GM21529 (cell line): ENCODE measurements around the gene CCND2.
A peak's percentile ranks its signal among the peaks of the same experiment; 100 is the strongest.
"Not testable (repeated sequence)": the region's sequence is repeated elsewhere in the genome, so short reads cannot be mapped to it uniquely, and the experiment has no call there.

Source experiments
- ATAC-seq: cut with Tn5 transposase; IDR thresholded peaks from one replicate; pipeline ENCODE4 v1.9.1; 2021; ENCODE audit not compliant: unreplicated experiment

The CCND2 gene

DNA sequence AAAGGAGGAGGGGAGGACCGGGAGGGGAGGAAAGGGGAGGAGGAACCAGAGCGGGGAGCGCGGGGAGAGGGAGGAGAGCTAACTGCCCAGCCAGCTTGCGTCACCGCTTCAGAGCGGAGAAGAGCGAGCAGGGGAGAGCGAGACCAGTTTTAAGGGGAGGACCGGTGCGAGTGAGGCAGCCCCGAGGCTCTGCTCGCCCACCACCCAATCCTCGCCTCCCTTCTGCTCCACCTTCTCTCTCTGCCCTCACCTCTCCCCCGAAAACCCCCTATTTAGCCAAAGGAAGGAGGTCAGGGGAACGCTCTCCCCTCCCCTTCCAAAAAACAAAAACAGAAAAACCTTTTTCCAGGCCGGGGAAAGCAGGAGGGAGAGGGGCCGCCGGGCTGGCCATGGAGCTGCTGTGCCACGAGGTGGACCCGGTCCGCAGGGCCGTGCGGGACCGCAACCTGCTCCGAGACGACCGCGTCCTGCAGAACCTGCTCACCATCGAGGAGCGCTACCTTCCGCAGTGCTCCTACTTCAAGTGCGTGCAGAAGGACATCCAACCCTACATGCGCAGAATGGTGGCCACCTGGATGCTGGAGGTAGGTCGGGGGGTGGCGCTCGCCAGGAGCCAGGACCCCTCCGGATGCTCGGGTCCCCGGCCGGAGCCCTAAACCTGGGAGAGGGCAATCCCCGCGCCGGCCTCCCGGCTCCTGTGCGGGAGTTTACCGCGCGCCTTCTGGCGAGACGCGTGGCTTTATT is at the start of gene CCND2:
Gene CCND2 (plus strand): TSS at position 111 of the 744 bp plus-strand sequence. CDS start 279 bp downstream, at position 390.
- ATAC-seq: peak; percentile 30

DNA sequence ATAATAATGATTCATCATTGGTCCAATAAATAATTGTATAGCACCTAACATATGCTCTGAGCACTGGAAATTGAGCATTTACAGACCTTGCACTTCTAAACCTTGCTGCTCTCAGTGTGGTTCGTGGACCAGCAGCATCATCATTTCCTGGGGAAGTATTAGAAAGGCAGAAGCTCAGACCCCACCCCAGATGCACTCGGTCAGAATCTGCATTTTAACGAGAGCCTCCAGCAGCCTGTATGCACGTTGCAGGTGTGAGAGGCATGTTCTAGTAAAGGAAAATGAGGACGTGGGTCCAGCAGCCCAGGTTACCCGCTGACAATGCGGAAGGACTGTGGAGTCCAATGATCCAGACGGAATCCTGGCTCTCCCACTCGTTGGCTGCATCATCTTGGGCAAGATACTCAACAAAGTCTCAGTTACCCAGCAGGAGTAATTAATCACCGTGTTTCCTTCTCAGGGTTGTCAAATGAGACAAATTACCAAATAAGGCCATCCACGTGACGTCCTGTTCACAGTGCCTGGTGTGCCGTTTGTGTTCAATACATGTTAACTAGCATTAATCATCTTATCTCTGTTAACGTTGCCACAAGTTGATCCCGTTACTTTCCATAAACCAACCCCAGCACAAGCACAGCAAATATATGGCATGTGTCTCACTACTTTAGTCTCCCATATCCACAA is 49.2 kb upstream of the CCND2 start:
- no peak for ATAC-seq

DNA sequence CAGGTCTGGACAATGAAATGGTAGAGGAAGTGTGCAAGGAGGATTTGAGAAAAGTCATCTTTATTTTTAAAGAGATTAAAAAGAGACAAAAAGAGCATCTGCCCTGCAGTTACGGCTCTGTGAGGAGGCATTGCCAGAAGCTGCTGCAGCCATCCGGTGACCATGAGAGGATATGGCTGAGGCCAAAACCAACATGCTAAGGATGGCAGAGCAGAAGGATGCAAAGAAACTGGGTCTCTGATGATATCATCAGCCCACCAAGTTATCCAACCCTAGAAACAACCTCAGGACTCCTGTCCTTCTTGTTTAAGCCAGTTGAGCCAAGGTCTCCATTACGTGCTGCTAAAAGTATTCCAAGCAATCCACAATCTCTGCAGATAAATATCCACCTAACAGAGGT is 48.0 kb upstream of the CCND2 start:
- ATAC-seq: no peak

DNA sequence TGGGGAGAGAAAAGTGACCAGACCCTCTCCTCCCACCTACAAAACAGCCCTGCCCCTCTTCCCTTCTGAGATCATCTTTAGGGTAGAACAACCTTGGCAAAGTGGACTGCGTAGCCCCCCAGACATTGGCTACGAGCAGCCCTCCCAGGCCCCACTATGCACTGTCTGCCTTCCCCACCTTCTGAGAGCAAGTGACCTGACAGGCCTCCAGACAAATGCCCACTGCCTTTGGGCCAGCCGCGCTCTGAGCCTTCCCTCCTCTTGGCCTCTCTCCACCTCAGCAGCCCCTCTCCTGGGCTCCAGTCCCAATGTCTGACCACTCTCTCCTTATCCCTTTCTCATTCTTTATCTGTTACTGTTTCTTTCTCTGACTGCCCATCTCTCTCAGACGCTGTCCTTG is 46.5 kb upstream of the CCND2 start:
- ATAC-seq: no peak

DNA sequence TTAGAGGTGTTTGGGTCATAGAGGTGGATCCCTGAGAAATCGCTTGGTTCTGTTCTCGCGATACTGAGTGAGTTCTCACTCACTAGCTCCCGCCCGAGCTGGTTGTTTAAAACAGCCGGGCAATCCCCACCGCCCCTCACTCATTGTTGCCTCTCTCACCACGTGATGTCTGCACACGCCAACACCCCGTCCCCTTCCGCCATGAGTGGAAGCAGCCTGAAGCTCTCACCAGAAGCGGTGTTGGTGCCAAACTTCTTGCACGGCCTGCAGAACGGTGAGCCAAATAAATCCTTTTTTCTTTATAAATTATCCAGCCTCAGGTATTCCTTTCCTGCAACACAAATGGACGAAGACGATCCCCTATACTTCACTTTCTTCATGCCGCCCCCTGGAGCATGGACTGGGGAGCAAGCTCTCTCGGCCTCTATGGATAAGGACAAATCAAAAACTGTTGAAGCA is 45.4 kb upstream of the CCND2 start:
- ATAC-seq: no peak

DNA sequence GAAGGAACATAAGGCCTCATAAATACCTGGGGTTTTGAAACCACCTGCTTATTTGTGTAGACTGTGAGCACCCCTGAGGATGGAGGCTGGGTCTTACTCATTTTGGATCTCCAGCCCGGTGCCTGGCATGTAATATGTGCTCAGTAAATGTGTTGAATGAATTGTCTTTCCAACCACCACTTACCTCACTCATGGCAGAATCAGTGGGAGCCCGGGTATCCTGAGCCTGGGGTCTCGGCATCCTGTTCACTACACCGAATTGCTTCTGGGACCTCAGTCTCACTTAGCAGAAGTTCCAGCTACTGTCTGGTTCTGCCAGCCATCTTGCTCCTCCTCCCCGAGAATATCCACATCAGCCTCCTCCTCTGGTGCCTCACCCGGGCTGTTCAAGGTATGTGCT is 43.0 kb upstream of the CCND2 start:
- ATAC-seq: no peak

DNA sequence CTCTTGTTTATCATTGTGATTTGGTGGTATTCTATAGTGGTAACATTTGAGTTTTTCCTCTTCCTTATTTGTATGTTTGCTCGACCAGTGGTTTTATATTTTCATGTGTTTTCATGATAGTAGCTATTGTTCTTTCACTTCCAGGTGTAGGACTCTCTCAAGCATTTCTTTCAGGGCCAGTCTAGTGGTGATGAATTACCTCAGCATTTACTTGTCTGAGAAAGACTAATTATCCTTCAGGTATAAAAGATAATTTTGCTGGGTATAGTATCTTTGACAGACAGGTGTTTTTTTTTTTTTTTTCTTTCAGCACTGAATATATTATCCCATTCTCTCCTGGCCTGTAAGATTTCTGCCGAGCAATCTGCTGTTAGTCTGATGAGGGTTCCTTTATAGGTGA is 35.0 kb upstream of the CCND2 start:
- ATAC-seq: no peak

DNA sequence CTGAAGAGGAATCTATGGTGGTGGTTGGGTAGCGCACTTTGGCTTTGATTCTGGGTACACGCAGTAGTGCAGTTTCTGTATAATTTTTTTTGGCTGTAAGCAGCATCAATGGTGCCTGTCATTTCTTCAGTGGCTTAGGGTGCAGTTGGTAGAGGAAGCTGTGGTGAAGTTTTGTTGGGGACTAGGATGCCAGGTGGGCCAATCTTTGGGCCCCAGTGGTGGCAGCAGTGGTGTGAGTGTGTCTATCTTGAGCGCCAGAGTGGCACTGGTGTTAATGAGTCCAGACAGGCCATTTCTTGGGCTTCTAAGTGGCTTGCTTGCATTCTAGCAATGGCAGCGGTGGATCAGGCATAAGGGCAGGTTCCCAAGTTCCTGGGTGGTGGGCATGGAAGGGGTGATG is 33.8 kb upstream of the CCND2 start:
- no peak for ATAC-seq

DNA sequence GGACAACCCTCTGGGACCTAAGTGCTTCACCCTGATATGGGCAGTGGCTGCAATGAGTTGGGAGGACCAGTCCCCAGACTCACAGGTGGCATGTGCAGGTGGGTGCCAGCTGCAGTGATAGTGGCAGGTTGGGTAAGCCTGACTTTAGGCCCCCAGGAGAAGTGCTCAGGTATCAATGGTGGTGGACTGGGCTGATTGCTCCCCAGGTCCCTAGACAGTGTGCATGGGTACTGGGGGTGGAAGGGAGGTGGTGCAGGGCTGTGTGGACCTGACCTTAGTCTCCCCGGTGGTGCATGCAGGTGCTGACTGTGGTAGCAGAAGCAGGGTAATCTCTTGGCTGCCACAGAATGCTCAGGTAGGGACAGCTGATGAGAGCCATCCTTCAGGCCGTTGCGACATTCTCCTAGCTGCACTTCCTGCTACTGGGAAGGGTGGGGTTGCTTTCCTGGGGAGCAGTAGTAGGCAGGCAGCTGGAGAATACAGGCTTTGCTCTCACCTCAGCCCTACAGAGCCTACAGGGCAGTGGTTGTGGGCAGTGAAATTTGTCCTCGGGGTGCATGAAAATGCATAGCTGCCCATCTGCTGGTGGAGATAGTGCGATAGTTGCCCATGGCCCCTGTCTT is 33.3 kb upstream of the CCND2 start:
- ATAC-seq: no peak

DNA sequence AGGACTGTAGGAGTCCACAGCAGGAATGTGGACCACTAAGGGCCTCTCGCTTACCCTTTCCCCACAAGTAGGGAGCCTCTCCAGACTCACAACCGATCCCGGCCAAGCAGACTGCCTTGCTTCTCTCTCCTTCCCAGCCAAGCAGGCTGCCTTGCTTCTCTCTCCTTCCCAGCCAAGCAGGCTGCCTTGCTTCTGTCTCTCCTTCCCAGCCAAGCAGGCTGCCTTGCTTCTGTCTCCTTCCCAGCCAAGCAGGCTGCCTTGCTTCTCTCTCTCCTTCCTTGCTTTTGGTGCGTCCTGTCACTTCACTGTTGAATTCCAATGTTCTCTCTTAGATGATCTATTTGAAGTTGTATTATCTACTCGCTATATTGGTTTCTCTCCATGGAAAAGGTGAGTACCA is 32.6 kb upstream of the CCND2 start:
- no peak for ATAC-seq

DNA sequence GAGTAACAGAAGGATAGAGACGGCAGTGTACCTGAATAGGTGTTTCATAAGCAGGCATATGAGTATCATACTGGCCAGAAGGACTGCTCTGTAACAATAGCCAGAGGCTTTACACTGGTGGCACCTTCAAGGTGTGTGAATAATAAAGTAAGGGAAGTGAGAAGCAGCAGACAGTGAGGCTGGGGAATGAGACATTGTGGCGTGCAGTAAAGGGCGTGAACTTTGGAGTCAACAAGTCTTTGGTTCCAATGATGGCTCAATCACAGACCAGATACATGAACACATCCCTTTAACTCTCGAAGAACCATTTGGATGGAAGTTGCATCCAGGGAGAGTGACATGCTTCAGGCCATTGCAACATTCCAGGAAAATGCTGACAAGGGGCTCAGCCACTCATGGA is 32.0 kb upstream of the CCND2 start:
- ATAC-seq: no peak

DNA sequence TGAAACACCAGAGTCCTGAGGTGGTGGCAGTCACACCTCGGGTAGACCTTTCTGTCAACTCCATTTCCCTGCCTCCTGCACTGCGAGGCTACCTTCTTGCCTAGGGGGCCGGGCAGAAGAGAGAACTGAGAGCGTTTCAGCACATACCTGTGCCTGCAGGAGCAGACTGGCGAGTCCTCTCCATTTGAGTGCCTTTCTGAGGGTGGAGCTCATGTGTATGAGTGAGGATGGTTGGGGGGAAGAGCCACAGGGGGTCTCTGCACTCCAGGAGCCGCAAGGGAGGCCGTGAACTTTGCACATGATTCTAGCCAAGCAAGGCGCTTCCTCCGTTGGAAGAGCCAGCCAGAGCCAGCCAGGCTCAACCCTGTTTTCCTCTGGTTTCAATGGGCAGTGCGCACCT is 31.0 kb upstream of the CCND2 start:
- ATAC-seq: no peak

DNA sequence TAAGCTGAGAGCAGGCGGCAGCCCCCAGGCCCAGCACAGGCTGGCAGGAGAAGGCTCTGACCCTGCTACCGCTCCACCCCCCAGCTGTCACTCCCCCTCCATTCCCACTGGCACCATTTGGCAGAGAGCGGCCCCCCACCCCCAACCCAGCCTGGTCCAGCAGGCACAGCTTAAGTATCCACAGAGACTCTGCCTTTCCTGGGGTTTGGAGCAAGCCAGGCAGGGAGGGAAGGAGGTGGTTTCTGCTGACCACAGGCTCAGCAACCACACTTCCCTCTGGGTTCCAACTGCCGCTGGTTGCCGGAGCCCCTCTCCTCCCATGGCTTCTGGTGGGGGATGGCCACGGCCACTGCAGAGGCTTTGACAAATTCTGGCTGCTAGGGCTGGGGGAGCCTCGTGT is 30.5 kb upstream of the CCND2 start:
- no peak for ATAC-seq

DNA sequence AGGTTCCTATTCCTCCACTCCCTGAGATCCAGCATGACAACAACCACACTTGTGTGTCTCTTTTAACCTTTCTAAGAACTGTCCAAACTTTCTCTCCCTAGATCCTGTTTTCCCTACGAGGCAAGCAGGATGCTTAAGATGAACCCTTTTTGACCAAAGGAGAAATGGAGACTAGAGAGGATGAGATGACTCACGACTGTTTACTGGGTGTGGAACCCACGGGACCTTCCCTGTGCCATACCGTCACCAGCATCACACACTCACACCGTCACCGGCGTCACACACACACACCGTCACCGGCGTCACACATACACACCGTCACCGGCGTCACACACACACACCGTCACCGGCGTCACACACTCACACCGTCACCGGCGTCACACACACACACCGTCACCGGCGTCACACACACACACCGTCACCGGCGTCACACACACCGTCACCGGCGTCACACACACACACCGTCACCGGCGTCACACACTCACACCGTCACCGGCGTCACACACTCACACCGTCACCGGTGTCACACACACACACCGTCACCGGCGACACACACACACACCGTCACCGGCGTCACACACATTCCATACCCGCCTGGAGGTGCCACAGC is 30.0 kb upstream of the CCND2 start:
- ATAC-seq: not testable (repeated sequence)

DNA sequence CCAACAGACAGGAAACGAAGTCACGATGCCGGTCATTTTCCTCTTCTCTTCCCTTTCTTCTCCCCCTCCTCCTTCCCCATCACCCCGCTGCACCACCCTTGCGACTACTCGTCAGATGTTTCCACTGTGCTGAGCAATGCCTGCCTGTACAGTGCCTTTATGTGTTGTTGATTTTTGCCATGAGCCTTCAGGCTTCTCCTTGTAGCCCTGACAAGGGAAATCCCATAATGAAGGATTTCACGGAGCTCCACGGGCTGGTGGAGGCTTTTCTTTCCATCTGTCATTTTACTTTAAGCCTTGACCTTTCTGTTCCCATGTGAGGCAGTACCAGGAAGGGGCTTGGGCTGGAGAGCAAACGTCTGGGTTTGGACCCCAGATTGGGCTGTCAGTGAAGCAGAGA is 28.7 kb upstream of the CCND2 start:
- ATAC-seq: no peak

DNA sequence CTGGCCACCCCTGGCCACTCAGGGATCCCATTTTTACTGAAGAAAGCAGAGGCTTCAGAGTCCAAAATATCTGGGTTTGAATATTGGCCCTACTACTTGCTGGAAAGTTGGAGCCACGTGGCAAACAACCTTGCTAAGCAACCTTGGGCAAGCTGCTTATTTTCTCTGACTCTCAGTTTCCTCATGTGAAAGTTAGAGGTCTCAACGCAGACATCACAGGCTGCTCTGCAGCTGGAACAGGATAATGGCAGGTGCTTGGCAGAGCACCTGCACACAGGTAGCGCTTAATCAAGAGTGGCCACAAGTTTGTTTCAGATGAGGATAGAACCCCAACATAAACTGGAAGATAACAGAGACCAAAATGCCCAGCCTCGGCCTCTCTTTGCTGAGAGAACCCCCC is 28.1 kb upstream of the CCND2 start:
- ATAC-seq: no peak

DNA sequence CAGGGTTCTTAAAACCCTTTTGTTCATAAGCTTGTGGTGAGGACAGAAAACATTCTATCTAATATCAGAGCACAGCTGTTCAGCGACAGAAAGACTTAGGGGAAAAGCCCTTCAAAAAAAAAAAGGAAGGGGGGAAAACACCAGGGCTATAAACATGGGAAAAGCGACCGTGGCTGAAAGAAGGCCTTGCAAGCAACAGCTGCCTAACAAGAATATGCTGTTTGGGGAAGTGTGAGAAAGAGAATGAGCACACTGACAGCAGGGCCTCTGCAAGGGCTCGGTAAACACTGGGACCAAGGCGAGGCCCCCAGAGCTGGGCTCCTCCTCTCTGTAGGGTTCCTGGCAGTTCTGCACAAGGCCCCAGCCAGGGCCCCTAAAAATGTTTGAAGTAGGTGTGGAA is 27.4 kb upstream of the CCND2 start:
- ATAC-seq: no peak

DNA sequence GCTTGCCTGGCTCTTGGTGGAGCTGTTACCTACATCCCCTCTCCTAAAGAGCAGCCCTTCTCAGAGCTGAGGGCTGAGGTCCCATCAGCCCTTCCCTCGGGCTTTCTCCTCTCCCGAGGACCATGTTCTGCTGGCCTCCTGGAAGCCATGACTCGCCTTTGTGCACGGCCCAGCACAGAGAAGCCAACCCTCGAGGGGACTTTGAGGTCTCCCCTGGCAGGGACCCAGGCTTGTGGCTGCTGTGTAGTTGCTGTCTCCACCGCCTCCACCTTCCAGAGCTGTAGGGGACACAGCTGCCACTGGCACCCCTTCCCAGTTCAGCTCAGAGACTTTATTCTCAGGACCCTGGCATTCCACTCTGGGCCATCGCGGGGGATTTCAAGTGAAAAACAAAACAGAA is 22.9 kb upstream of the CCND2 start:
- no peak for ATAC-seq

DNA sequence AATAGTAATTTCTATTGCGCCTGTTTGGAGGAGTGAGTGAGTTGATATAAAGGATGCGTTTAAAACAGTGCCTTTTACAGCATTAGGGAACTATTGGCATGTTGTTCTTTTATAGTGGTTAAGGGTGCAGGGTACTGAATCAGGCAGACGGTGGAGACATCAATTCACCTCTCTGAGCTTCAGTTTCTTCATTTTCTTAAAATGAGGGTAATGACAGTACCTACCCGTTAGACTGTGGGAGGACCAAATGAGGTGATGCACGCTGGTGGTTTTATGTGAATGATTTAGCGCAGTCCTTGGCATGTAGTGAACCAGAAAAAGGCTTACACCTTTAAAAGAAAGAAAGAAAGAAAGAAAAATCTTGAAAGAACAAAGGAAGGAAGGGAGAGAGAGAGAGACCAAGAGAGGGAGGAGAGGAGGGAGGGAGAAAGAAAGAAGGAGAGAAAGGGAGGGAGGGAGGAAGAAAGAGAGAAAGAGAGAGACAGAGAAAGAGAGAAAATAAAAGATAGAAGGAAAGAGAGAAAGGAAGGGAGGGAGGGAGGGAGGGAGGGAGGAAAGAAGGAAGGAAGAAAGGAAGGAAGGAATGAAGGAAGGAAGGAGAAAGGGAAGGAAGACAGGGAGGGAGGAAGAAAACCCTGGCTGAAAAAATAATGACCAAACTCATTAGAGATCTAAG is 22.2 kb upstream of the CCND2 start:
- no peak for ATAC-seq

DNA sequence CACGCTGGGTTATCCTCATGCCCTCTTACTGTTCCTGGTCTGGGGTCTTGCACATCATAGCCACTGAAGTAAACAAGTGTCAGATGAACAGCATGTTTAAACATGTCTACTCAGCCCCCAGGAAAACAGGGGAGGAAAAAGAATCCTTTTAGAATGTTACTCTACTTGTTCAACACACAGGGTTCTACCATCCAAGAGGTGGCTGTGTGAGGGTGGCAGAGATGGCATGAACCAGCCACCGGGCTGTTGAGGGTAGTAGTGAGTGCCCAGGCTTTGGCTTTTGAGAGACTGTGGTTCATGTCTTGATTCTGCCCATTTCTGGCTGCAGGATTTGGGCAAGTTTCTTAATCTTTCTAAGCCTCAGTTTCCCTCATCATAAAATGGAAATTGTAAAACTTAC is 21.6 kb upstream of the CCND2 start:
- ATAC-seq: no peak

DNA sequence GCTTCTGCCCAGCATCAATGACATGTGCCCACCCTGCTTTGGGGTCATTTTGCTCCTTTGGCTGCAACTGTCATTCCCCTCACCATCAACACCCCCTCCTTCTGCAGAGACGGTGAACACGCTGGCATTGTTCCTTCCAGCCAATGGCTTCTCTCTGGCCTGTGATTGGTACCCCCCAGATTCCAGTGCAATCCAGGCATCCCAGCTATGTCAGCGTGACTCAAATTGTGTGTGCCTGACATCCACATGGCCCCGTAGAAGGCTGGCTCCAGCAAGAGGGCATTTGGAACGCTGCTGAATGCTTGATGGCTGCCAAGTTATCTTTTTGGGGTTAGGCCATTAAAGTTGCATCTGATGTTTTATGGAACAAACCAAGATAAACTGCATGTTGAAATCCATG is 21.0 kb upstream of the CCND2 start:
- ATAC-seq: no peak
